ENCODE results near the gene NUP160. TPM values are rescaled to one million over a fixed set of nuclear protein-coding genes. Genes with fewer than 3 reads are reported as not detected.
A peak's percentile ranks its signal among the peaks of the same experiment; 100 is the strongest.

The NUP160 gene
- polyA plus RNA-seq, 3 donors: 10.6 to 15.7 (median 10.9) TPM

DNA sequence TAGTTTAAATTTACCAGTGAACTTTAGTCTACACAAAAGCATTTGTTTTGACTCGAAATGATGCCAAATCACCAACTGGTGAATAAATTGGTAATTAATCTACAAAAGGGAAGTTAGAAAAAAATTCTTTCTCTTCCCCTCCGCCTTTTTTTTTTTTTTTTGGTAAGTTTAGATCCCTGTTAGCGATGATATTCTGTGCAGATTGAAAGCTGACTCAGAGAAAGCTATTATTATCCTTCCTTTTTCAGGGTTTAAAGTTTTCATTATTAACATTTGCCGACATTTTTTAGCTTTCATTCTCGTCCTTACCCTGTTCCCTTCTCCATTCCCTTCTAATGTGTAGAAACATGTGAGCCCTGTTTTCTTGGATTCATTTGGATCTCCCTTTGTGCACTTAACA is 16.8 kb upstream of the NUP160 start:
- H3K36me3 Mint-ChIP-seq: no peaks in the 10 kb centered on the region
- WGBS (ENCODE audit: insufficient coverage): no CpG with 5 or more reads among the region's 5 CpGs
- H3K79me2 ChIP-seq (ENCODE audit: insufficient read depth, low read length): no peaks in the 10 kb centered on the region
- H3K27me3 ChIP-seq (ENCODE audit: control insufficient read depth in 2 of 2, insufficient read depth in 2 of 2, low read length in 2 of 2): no peaks in the 10 kb centered on the region
- peaks cover 0 to 3% (median 0%) of the 10 kb centered on the region in 7 donors for H3K9me3 Mint-ChIP-seq
- H3K27ac ChIP-seq (ENCODE audit: low read depth in 1 of 2, low read length in 2 of 2): peak overlapping the region in 1 of 2 donors; percentile 66
- no peak for DNase-seq
- peaks cover 0 to 1% (median 0%) of the 10 kb centered on the region in 3 donors for H3K27me3 Mint-ChIP-seq (ENCODE audit: low read depth in 3 of 3)
- H3K4me1 Mint-ChIP-seq: peaks cover 44% of the 10 kb centered on the region
- H3K9me3 ChIP-seq (replicated peaks in 1 of 2; ENCODE audit: control insufficient read depth in 1 of 2, insufficient read depth in 1 of 2, low read length in 2 of 2): no peaks in the 10 kb centered on the region
- H3K9ac ChIP-seq (ENCODE audit: insufficient read depth, low read length, poor library complexity, severe bottlenecking): no peak overlapping the region
- peak overlapping the region; percentile 64 for H3K4me2 ChIP-seq (replicated peaks; ENCODE audit: extremely low read depth, low read length, poor library complexity, severe bottlenecking)
- peak overlapping the region; percentile 53 to 91 for H3K4me3 Mint-ChIP-seq
- H3K4me3 ChIP-seq (replicated peaks in 1 of 3; ENCODE audit: low read depth in 2 of 3, low read length in 3 of 3): peak overlapping the region; percentile 18 to 70 (median 51)
- peak overlapping the region; percentile 61 to 87 (median 68) for H3K27ac Mint-ChIP-seq
- intact Hi-C loops (cut with micrococcal nuclease): no loop called here
- H2AFZ ChIP-seq (ENCODE audit: insufficient read depth, low read depth, low read length, poor library complexity, severe bottlenecking): no peak overlapping the region
- TF ChIP-seq, protein P1, sequence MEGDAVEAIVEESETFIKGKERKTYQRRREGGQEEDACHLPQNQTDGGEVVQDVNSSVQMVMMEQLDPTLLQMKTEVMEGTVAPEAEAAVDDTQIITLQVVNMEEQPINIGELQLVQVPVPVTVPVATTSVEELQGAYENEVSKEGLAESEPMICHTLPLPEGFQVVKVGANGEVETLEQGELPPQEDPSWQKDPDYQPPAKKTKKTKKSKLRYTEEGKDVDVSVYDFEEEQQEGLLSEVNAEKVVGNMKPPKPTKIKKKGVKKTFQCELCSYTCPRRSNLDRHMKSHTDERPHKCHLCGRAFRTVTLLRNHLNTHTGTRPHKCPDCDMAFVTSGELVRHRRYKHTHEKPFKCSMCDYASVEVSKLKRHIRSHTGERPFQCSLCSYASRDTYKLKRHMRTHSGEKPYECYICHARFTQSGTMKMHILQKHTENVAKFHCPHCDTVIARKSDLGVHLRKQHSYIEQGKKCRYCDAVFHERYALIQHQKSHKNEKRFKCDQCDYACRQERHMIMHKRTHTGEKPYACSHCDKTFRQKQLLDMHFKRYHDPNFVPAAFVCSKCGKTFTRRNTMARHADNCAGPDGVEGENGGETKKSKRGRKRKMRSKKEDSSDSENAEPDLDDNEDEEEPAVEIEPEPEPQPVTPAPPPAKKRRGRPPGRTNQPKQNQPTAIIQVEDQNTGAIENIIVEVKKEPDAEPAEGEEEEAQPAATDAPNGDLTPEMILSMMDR (IDR thresholded peaks at IDR 0.05): no peak
- no peaks in the 10 kb centered on the region for H4K20me1 ChIP-seq (ENCODE audit: insufficient read depth, low read length)
- H3K4me1 ChIP-seq (ENCODE audit: control insufficient read depth in 1 of 2, insufficient read depth in 2 of 2, low read length in 2 of 2): peaks cover 33 to 48% of the 10 kb centered on the region in 2 donors
- H3K36me3 ChIP-seq (replicated peaks in 1 of 2; ENCODE audit: control insufficient read depth in 1 of 2, insufficient read depth in 2 of 2, low read length in 2 of 2): no peaks in the 10 kb centered on the region

DNA sequence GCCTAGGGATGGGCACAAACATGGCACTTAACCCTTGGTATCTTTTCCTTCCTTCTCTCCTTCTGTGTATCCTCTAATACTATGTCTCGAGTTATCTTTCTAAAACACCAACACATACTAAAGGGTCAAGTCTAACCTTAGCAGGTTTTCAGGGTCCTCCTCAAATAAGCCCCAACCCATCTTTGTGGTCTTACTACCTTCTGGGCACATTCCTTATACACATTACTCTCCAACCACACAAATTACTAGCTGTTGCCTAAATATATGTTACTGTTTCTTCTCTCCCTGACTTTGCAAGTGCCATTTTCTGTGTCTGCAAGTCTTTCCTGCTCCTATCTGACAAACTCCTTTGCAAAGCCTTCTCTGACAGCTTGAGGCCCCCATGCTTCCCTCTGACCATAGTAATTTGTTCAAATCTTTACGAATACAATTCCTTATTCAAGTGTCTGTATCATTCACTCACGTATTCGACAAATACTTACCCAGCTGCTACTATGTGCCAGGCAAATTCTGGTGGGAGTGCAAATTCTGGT is 15.8 kb upstream of the NUP160 start:
- peaks cover 37% of the 10 kb centered on the region for H3K4me1 Mint-ChIP-seq
- no peak for DNase-seq
- H3K27ac Mint-ChIP-seq: peak overlapping the region in 3 of 7 donors; percentile 9 to 43 (median 33)
- Histone ChIP-seq H2AFZ (ENCODE audit: insufficient read depth, low read depth, low read length, poor library complexity, severe bottlenecking) (no peak overlapping the region), H3K9ac (ENCODE audit: insufficient read depth, low read length, poor library complexity, severe bottlenecking) (no peak overlapping the region), H3K4me2 (replicated peaks; ENCODE audit: extremely low read depth, low read length, poor library complexity, severe bottlenecking) (peak overlapping the region; percentile 51), H4K20me1 (ENCODE audit: insufficient read depth, low read length) (no peaks in the 10 kb centered on the region), H3K4me1 (ENCODE audit: control insufficient read depth in 1 of 2, insufficient read depth in 2 of 2, low read length in 2 of 2) (peaks cover 29 to 48% of the 10 kb centered on the region in 2 donors), H3K79me2 (ENCODE audit: insufficient read depth, low read length) (no peaks in the 10 kb centered on the region), H3K36me3 (replicated peaks in 1 of 2; ENCODE audit: control insufficient read depth in 1 of 2, insufficient read depth in 2 of 2, low read length in 2 of 2) (no peaks in the 10 kb centered on the region), H3K4me3 (replicated peaks in 1 of 3; ENCODE audit: low read depth in 2 of 3, low read length in 3 of 3) (peak overlapping the region in 1 of 3 experiments; percentile 17), H3K27me3 (ENCODE audit: control insufficient read depth in 2 of 2, insufficient read depth in 2 of 2, low read length in 2 of 2) (no peaks in the 10 kb centered on the region), H3K27ac (ENCODE audit: low read depth in 1 of 2, low read length in 2 of 2) (no peak overlapping the region), H3K9me3 (replicated peaks in 1 of 2; ENCODE audit: control insufficient read depth in 1 of 2, insufficient read depth in 1 of 2, low read length in 2 of 2) (no peaks in the 10 kb centered on the region)
- no peaks in the 10 kb centered on the region for H3K36me3 Mint-ChIP-seq
- intact Hi-C loops (cut with micrococcal nuclease): no loop called here
- 50% methylated on average over 1 of the region's 4 CpGs for WGBS (ENCODE audit: insufficient coverage)
- peaks cover 0 to 3% (median 0%) of the 10 kb centered on the region in 7 donors for H3K9me3 Mint-ChIP-seq
- TF ChIP-seq, protein P1 (IDR thresholded peaks at IDR 0.05): no peak
- H3K27me3 Mint-ChIP-seq (ENCODE audit: low read depth in 3 of 3): peaks cover 0 to 2% (median 1%) of the 10 kb centered on the region in 3 donors
- H3K4me3 Mint-ChIP-seq: no peak overlapping the region
